GM10266 (cell line): ENCODE data around the gene SECTM1.
A peak's percentile ranks its signal among the peaks of the same experiment; 100 is the strongest.

ENCODE experiments used
- DNase-seq: peaks from one replicate; pipeline ENCODE4 v3.0.0; 2012; ENCODE audit errors: extremely low spot score
- CTCF ChIP-seq: IDR thresholded peaks from 2 replicates; pipeline ENCODE4 v1.5.1; 2012; ENCODE audit warnings: mild to moderate bottlenecking, low read depth; ENCODE audit not compliant: control insufficient read depth, insufficient read depth; ENCODE audit errors: missing control alignments

The SECTM1 gene

GRCh38 chr17:82339634-82340580, 6.3 kb upstream of the SECTM1 start:
- no peak for DNase-seq
- TF ChIP-seq CTCF = no peak

- DNase-seq = no peak
- TF ChIP-seq CTCF = no peak
Observed at GRCh38 chr17:82338858-82339633, 5.5 kb upstream of the SECTM1 start.

GRCh38 chr17:82334622-82335394, 1.2 kb upstream of the SECTM1 start:
- TF ChIP-seq CTCF = no peak
- peak; percentile 69 for DNase-seq

- TF ChIP-seq CTCF = no peak
Observed at GRCh38 chr17:82334204-82334621, 647 bp upstream of the SECTM1 start.

GRCh38 chr17:82332669-82333278, 792 bp downstream of the SECTM1 start:
- no peak for TF ChIP-seq CTCF
- peak; percentile 63 for DNase-seq

More at GRCh38 chr17:82334204-82334621, 647 bp upstream of the SECTM1 start:
- no peak for DNase-seq

GRCh38 chr17:82331345-82331939, 2.1 kb downstream of the SECTM1 start:
- no peak for DNase-seq
- TF ChIP-seq CTCF = no peak
